ENCODE results near the gene FBXO47.

- no peak for TF ChIP-seq POLR2A (IDR thresholded peaks at IDR 0.05)
- TF ChIP-seq CTCF (IDR thresholded peaks at IDR 0.05), result no peak
Observed at GRCh38 chr17:38888842-38889241, 78.4 kb downstream of the FBXO47 start.

Measured in body of pancreas (tissue), 4 donors.